GM20000 (cell line): ENCODE measurements around the gene PEX13.

Source experiments
- DNase-seq: peaks from one replicate; pipeline ENCODE4 v3.0.0; 2012; ENCODE audit warnings: low spot score
- CTCF ChIP-seq: IDR thresholded peaks from 2 replicates; pipeline ENCODE4 v1.5.1; 2012; ENCODE audit warnings: mild to moderate bottlenecking, control low read depth; ENCODE audit errors: extremely low read depth, missing control alignments

The PEX13 gene

GRCh38 chr2:61017556-61018317 is at the start of gene PEX13, which contains the start of gene PUS10:
Gene PEX13, plus strand, starts transcription at chr2:61017720. Its CDS starts 40 bp downstream, at chr2:61017760.
Gene PUS10, minus strand, starts transcription at chr2:61018255. Its CDS starts 6,365 bp downstream, at chr2:61011890.
- TF ChIP-seq CTCF: no peak
- peak; percentile 73 for DNase-seq

- DNase-seq: no peak
- no peak for TF ChIP-seq CTCF
These were observed 44.4 kb upstream of the PEX13 start for GRCh38 chr2:60972889-60973656.

- no peak for DNase-seq
- no peak for TF ChIP-seq CTCF
These were observed 43.8 kb upstream of the PEX13 start for GRCh38 chr2:60973705-60974104.

- TF ChIP-seq CTCF: no peak
- DNase-seq: no peak
These were observed 42.9 kb upstream of the PEX13 start for GRCh38 chr2:60974652-60975051.

GRCh38 chr2:60976256-60976850 is 41.2 kb upstream of the PEX13 start:
- TF ChIP-seq CTCF: no peak
- no peak for DNase-seq

GRCh38 chr2:60976875-60977561 is 40.5 kb upstream of the PEX13 start:
- TF ChIP-seq CTCF: no peak
- peak; percentile 59 for DNase-seq
